ENCODE measurements around the gene LAMA2.

LAMA2 gene

GRCh38 chr6:129022011-129022553 is 139.1 kb downstream of the LAMA2 start:
- no peak for TF ChIP-seq CTCF (IDR thresholded peaks at IDR 0.05; ENCODE audit: extremely low read depth, missing control alignments)
- no peak for DNase-seq (ENCODE audit: low spot score)

- TF ChIP-seq CTCF (IDR thresholded peaks at IDR 0.05; ENCODE audit: extremely low read depth, missing control alignments), result no peak
Observed at GRCh38 chr6:129026601-129027000, 143.7 kb downstream of the LAMA2 start.

GRCh38 chr6:129029778-129030177 is 146.8 kb downstream of the LAMA2 start:
- no peak for DNase-seq (ENCODE audit: low spot score)
- TF ChIP-seq CTCF (IDR thresholded peaks at IDR 0.05; ENCODE audit: extremely low read depth, missing control alignments), result no peak

More at GRCh38 chr6:129026601-129027000, 143.7 kb downstream of the LAMA2 start:
- DNase-seq (ENCODE audit: low spot score), result no peak

- no peak for TF ChIP-seq CTCF (IDR thresholded peaks at IDR 0.05; ENCODE audit: extremely low read depth, missing control alignments)
- DNase-seq (ENCODE audit: low spot score), result no peak
Observed at GRCh38 chr6:129030215-129030614, 147.3 kb downstream of the LAMA2 start.

- DNase-seq (ENCODE audit: low spot score), result no peak
- TF ChIP-seq CTCF (IDR thresholded peaks at IDR 0.05; ENCODE audit: extremely low read depth, missing control alignments), result no peak
Observed at GRCh38 chr6:129031051-129031599, 148.2 kb downstream of the LAMA2 start.

- no peak for DNase-seq (ENCODE audit: low spot score)
- no peak for TF ChIP-seq CTCF (IDR thresholded peaks at IDR 0.05; ENCODE audit: extremely low read depth, missing control alignments)
Observed at GRCh38 chr6:129032602-129033001, 149.7 kb downstream of the LAMA2 start.

- TF ChIP-seq CTCF (IDR thresholded peaks at IDR 0.05; ENCODE audit: extremely low read depth, missing control alignments), result no peak
- no peak for DNase-seq (ENCODE audit: low spot score)
Observed at GRCh38 chr6:129033180-129033579, 150.2 kb downstream of the LAMA2 start.
